Activated T-cell treated with anti-CD3 and anti-CD28 coated beads, Interleukin-2, amount 50 U/mL, for 4 hours (primary cell): ENCODE data around the gene C2CD2. TPM values are rescaled to one million over a fixed set of nuclear protein-coding genes. Genes with fewer than 3 reads are reported as not detected.
"Not testable (repeated sequence)": the region's sequence is repeated elsewhere in the genome, so short reads cannot be mapped to it uniquely, and the experiment has no call there.

Experiments used
- ATAC-seq, 2 donors: fragments of 200-7000 bp; cut with Tn5 transposase; one replicate each; pipeline ENCODE4 v1.10.0; 2021
- DNase-seq: peaks from one replicate; pipeline ENCODE4 v3.0.0-alpha.2; 2020
- H3K27me3 Mint-ChIP-seq: one replicate; pipeline ENCODE4 v1.8.0; 2021; ENCODE audit warnings: low read depth, mixed read lengths
- H3K36me3 Mint-ChIP-seq: one replicate; pipeline ENCODE4 v1.8.0; 2022; ENCODE audit warnings: mixed read lengths; ENCODE audit not compliant: insufficient read depth
- H3K4me1 Mint-ChIP-seq: one replicate; pipeline ENCODE4 v1.8.0; 2021; ENCODE audit warnings: low read depth, mixed read lengths
- H3K4me3 Mint-ChIP-seq: one replicate; pipeline ENCODE4 v1.8.0; 2021; ENCODE audit warnings: mild to moderate bottlenecking, moderate library complexity, mixed read lengths
- H3K9me3 Mint-ChIP-seq: one replicate; pipeline ENCODE4 v1.8.0; 2021; ENCODE audit warnings: mixed read lengths
- total RNA-seq, 3 donors: library from RNA; stranded (reverse); gene quantifications; one replicate each; pipeline ENCODE4 v1.2.1, GENCODE V29; 2021

C2CD2 gene
- total RNA-seq = 1 to 10 TPM; 1.6 to 7.4 (median 4.3) TPM

GRCh38 chr21:41953831-41954653 lies at the start of gene C2CD2:
TSS of gene C2CD2 (minus strand) at chr21:41954018. CDS start at chr21:41953648, 370 bp downstream.
- Mint-ChIP-seq H3K4me1 (peaks cover 10% of the 10 kb centered on the region), H3K36me3 (no peaks in the 10 kb centered on the region), H3K27me3 (peaks cover 22% of the 10 kb centered on the region), H3K4me3 (peak within 1 kb of the TSS; percentile 59), H3K9me3 (no peaks in the 10 kb centered on the region)
- DNase-seq = no peak
- peak; percentile 56 to 62 for ATAC-seq

DNA sequence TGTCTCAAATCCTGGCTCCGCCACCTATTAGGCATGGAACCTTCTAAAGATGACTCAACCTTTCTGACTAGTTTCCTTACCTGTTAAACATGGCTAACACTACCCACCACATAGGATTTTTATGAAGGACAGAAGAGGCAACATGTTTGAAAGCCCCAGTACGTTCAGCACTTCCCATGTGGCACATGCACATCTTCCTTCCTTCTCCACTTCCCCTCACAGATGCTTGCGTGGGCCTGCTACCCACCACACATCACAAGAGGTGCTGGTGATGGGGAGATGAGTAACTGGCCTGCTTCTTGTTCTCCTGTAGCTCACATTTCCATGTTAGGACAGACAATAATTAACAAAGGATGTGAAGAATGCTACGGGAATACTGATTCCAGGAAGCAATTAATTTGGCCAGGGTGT lies 49.2 kb upstream of the C2CD2 start:
- Mint-ChIP-seq H3K27me3 (no peaks in the 10 kb centered on the region), H3K9me3 (no peaks in the 10 kb centered on the region), H3K36me3 (peaks cover 53% of the 10 kb centered on the region), H3K4me3 (peak overlapping the region; percentile 63), H3K4me1 (peaks cover 61% of the 10 kb centered on the region)
- no peak for DNase-seq
- peak; percentile 30 to 52 for ATAC-seq

- DNase-seq = peak; percentile 61
- Mint-ChIP-seq H3K9me3 (no peaks in the 10 kb centered on the region), H3K4me1 (peaks cover 56% of the 10 kb centered on the region), H3K36me3 (peaks cover 56% of the 10 kb centered on the region), H3K27me3 (no peaks in the 10 kb centered on the region), H3K4me3 (peak overlapping the region; percentile 63)
- peak; percentile 94 to 98 for ATAC-seq
These were observed 48.7 kb upstream of the C2CD2 start for GRCh38 chr21:42002421-42002958.

DNA sequence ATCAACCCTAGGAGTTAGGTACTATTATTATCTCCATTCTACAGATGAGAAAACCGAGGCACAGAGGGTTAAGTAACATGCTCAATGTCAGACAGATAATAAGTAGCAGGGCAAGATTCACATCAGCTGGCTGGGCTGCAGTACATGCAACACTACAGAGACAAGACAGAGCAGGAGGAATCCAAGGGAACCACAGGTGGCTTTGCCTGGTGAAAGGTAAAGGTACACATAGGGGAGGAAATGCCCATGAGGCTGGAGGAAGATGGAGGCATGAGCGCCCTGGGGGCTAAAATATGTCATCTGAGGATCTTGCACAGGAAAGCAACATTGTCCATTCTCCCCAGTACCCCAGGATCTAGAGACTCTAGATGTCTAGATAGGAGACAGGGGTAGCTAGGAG lies 48.0 kb upstream of the C2CD2 start:
- Mint-ChIP-seq H3K4me3 (peak overlapping the region; percentile 60), H3K36me3 (peaks cover 52% of the 10 kb centered on the region), H3K9me3 (no peaks in the 10 kb centered on the region), H3K4me1 (peaks cover 49% of the 10 kb centered on the region), H3K27me3 (no peaks in the 10 kb centered on the region)
- ATAC-seq = no peak
- DNase-seq = no peak

DNA sequence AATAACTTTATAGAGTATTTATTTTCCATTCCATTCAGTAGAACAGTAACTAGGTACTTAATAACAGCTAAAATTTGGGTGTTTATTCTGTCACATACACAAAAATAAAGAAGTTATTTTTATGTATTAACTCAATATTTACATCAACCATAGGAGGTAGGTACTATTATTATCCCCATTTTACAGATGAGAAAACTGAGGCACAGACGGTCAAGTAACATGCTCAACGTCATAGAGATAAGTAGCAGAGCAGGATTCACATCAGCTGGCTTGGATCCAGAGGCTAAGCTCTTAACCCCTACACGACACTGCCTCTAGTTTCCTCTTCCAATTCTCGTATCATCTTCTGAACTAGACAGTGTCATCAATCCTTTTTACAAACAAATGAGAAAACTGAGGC lies 47.1 kb upstream of the C2CD2 start:
- no peak overlapping the region for H3K4me3 Mint-ChIP-seq
- H3K4me1 Mint-ChIP-seq = peaks cover 43% of the 10 kb centered on the region
- ATAC-seq = no peak
- H3K9me3 Mint-ChIP-seq = no peaks in the 10 kb centered on the region
- DNase-seq = no peak
- no peaks in the 10 kb centered on the region for H3K27me3 Mint-ChIP-seq
- H3K36me3 Mint-ChIP-seq = peaks cover 56% of the 10 kb centered on the region

GRCh38 chr21:41997657-41998056 lies 43.8 kb upstream of the C2CD2 start:
- no peak for DNase-seq
- H3K27me3 Mint-ChIP-seq = no peaks in the 10 kb centered on the region
- no peak for ATAC-seq
- peaks cover 6% of the 10 kb centered on the region for H3K9me3 Mint-ChIP-seq
- no peak overlapping the region for H3K4me3 Mint-ChIP-seq
- H3K36me3 Mint-ChIP-seq = peaks cover 67% of the 10 kb centered on the region
- peaks cover 23% of the 10 kb centered on the region for H3K4me1 Mint-ChIP-seq

DNA sequence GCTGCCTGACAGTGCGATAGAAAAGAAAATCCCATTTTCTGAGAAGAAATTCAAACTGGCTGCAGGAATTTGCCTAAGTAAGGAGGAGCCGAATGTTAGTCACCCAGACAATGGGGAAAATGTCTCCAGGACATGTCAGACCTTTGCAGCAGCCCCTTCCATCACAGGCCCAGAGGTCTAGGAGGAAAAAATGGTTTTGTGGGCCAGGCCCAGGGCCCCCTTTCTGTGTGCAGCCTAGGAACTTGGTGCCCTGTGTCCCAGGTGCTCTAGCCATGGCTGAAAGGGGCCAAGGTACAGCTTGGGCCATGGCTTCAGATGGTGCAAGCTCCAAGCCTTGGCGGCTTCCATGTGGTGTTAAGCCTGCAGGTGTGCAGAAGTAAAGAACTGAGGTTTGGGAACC lies 41.8 kb upstream of the C2CD2 start:
- Mint-ChIP-seq H3K4me3 (no peak overlapping the region), H3K27me3 (no peaks in the 10 kb centered on the region), H3K36me3 (peaks cover 68% of the 10 kb centered on the region), H3K9me3 (peaks cover 6% of the 10 kb centered on the region), H3K4me1 (peaks cover 7% of the 10 kb centered on the region)
- DNase-seq (no peak), ATAC-seq (no peak)

GRCh38 chr21:41994613-41995012 lies 40.8 kb upstream of the C2CD2 start:
- not testable (repeated sequence) for H3K4me3 Mint-ChIP-seq, ATAC-seq, H3K9me3 Mint-ChIP-seq, H3K4me1 Mint-ChIP-seq, DNase-seq, H3K27me3 Mint-ChIP-seq
- peaks cover 63% of the 10 kb centered on the region for H3K36me3 Mint-ChIP-seq

DNA sequence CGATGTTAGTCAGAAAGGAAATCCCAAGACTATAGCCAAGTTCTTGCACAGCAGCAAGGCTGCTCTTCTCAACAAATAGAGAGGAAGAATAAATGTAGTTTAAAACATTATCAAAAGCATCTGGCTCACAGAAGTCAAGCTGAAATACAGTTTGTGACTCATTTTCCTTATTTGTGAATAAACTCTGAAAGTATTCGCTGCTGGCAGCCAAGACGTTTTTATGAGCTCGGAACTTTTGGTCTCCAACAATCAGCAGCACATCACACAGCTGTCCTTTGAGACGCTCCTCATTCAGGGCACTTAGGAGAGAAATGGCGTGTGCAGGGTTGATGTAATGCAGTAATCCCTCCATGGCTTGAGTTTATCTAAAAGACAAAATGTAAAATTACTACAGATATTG lies 39.9 kb upstream of the C2CD2 start:
- no peak for ATAC-seq
- Mint-ChIP-seq H3K36me3 (peaks cover 57% of the 10 kb centered on the region), H3K27me3 (no peaks in the 10 kb centered on the region), H3K9me3 (peaks cover 6% of the 10 kb centered on the region), H3K4me3 (no peak overlapping the region), H3K4me1 (peaks cover 7% of the 10 kb centered on the region)
- no peak for DNase-seq

- peaks cover 7% of the 10 kb centered on the region for H3K4me1 Mint-ChIP-seq
- peaks cover 6% of the 10 kb centered on the region for H3K9me3 Mint-ChIP-seq
- ATAC-seq (no peak), DNase-seq (no peak)
- H3K36me3 Mint-ChIP-seq = peaks cover 47% of the 10 kb centered on the region
- H3K27me3 Mint-ChIP-seq = no peaks in the 10 kb centered on the region
- no peak overlapping the region for H3K4me3 Mint-ChIP-seq
These were observed 38.8 kb upstream of the C2CD2 start for GRCh38 chr21:41992576-41992975.

DNA sequence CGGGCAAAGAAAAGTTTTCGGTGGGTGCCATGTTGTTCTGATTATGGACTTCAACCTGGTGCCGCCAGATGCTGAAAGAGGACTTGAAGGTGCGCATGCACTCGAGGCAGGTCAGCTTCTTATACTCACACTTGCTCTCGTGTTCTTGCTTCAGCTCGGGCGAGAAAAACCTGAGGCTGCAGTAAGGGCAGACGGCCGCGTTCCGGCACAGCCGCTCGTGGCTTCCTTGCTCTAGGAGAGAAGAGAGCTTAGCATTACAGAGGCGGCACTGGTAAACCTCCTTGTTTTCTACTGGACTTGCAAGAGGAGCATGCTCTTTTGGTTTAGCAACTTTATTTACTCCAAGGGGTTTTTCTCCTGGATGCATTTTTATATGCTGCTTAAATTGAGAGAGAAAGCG lies 37.8 kb upstream of the C2CD2 start:
- Mint-ChIP-seq H3K4me1 (peaks cover 7% of the 10 kb centered on the region), H3K4me3 (no peak overlapping the region), H3K27me3 (no peaks in the 10 kb centered on the region), H3K9me3 (peaks cover 6% of the 10 kb centered on the region), H3K36me3 (peaks cover 45% of the 10 kb centered on the region)
- no peak for DNase-seq
- ATAC-seq = no peak

- no peaks in the 10 kb centered on the region for H3K9me3 Mint-ChIP-seq
- H3K36me3 Mint-ChIP-seq = peaks cover 28% of the 10 kb centered on the region
- DNase-seq (no peak), ATAC-seq (no peak)
- peaks cover 1% of the 10 kb centered on the region for H3K4me1 Mint-ChIP-seq
- H3K4me3 Mint-ChIP-seq = no peak overlapping the region
- H3K27me3 Mint-ChIP-seq = no peaks in the 10 kb centered on the region
These were observed 35.9 kb upstream of the C2CD2 start for GRCh38 chr21:41989698-41990097.

DNA sequence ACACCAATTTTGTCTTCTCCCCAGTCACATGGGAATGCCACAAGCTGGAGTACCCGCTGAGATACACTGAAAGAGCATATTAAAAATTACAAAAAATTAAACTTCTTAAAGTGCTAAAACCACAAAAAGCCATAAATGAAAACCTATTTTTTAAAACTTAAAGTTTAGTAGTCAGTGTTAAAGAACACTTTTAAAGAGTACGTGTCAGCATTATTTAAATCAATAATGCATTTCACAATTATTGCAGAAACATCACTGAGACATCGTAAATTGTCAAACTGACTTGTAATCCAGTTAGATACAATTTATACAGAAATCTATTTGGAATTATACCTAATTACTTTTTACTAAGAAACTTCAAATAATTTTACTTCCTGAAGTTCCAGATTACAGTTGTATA lies 33.5 kb upstream of the C2CD2 start:
- ATAC-seq (no peak), DNase-seq (no peak)
- H3K4me1 Mint-ChIP-seq = no peaks in the 10 kb centered on the region
- H3K9me3 Mint-ChIP-seq = peaks cover 10% of the 10 kb centered on the region
- no peaks in the 10 kb centered on the region for H3K27me3 Mint-ChIP-seq
- no peak overlapping the region for H3K4me3 Mint-ChIP-seq
- H3K36me3 Mint-ChIP-seq = peaks cover 13% of the 10 kb centered on the region

DNA sequence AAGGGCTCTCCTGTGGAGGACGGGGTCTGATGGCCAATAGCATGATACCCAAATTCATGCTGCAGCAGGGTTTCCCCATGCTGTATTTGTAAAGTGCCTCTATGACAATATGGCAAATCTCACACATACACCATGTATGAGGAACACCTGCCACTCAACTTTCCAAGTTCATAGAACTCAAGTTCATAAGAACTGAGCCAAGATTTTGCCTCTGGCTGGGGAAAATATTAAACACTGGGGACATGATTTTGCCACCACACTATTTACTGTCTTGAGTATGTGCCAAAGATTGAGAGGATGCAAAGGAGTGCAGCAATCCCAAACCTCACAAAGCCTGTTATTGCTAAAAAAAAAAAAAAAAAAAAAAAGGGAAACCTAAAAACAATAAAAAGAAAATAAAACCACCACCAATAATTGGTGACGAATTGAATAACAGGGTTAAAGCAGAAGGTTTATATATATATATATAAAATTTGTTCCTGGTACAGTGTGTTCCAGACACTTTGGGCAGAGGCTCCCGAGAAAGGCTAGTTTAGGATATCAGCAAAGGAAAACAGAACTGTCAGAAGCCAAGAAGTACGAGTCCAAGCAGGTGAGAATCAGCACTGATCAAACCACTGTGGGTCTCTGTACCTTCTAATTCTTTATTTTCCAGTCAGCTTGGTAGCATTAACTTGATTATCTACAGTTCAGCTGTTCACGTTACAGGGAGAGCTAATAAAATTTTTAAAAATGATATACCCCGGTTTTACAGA lies 32.0 kb upstream of the C2CD2 start:
- Mint-ChIP-seq H3K4me1 (no peaks in the 10 kb centered on the region), H3K36me3 (peaks cover 2% of the 10 kb centered on the region), H3K9me3 (peaks cover 11% of the 10 kb centered on the region), H3K4me3 (no peak overlapping the region), H3K27me3 (no peaks in the 10 kb centered on the region)
- DNase-seq (no peak), ATAC-seq (no peak)
